ENCODE data around the gene ORM2. TPM values are rescaled to one million over a fixed set of nuclear protein-coding genes. Genes with fewer than 3 reads are reported as not detected.

ORM2 gene
- total RNA-seq, 2 donors from 2014 or later, result 0.59 to 0.80 TPM

- no peaks in the 10 kb centered on the region for H3K27me3 ChIP-seq (ENCODE audit: control insufficient read depth, insufficient read depth, low read length, poor library complexity, severe bottlenecking)
- no peaks in the 10 kb centered on the region for H3K9me3 ChIP-seq (ENCODE audit: control insufficient read depth, low read length)
- Mint-ChIP-seq H3K4me3 (no peak overlapping the region), H3K27me3 (ENCODE audit: insufficient read depth) (no peaks in the 10 kb centered on the region), H3K4me1 (no peaks in the 10 kb centered on the region), H3K9me3 (no peaks in the 10 kb centered on the region), H3K27ac (no peak overlapping the region), H3K36me3 (ENCODE audit: low read depth) (peaks cover 26% of the 10 kb centered on the region)
- H3K9ac ChIP-seq (ENCODE audit: extremely low read depth, low read length, poor library complexity, severe bottlenecking), result no peak overlapping the region
- TF ChIP-seq CTCF (conservative IDR thresholded peaks at IDR 0.05), result no peak
- H3K4me3 ChIP-seq (ENCODE audit: low read length), result no peak overlapping the region
- 95 to 98% methylated on average over 4 to 6 of the region's 6 CpGs for WGBS, 2 experiments (ENCODE audit: insufficient coverage in 1 of 2, insufficient read length in 1 of 2)
- DNase-seq, result no peak
- H3K36me3 ChIP-seq (ENCODE audit: control insufficient read depth, insufficient read depth, low read length), result no peaks in the 10 kb centered on the region
- no peaks in the 10 kb centered on the region for H3K4me1 ChIP-seq (ENCODE audit: control insufficient read depth, insufficient read depth, low read length)
- H3K27ac ChIP-seq (ENCODE audit: low read depth, low read length), result no peak overlapping the region
Measured at GRCh38 chr9:114355821-114356220, 26.2 kb downstream of the ORM2 start.

GRCh38 chr9:114356792-114357191 lies 27.1 kb downstream of the ORM2 start:
- DNase-seq, result no peak
- H3K27me3 ChIP-seq (ENCODE audit: control insufficient read depth, insufficient read depth, low read length, poor library complexity, severe bottlenecking), result no peaks in the 10 kb centered on the region
- no peak for TF ChIP-seq CTCF (conservative IDR thresholded peaks at IDR 0.05)
- peak overlapping the region; percentile 19 for H3K27ac Mint-ChIP-seq
- no peak overlapping the region for H3K27ac ChIP-seq (ENCODE audit: low read depth, low read length)
- H3K36me3 ChIP-seq (ENCODE audit: control insufficient read depth, insufficient read depth, low read length), result no peaks in the 10 kb centered on the region
- no peak overlapping the region for H3K4me3 ChIP-seq (ENCODE audit: low read length)
- no peak overlapping the region for H3K9ac ChIP-seq (ENCODE audit: extremely low read depth, low read length, poor library complexity, severe bottlenecking)
- 91 to 97% methylated on average over 5 to 6 of the region's 6 CpGs for WGBS, 2 experiments (ENCODE audit: insufficient coverage in 1 of 2, insufficient read length in 1 of 2)
- H3K4me1 ChIP-seq (ENCODE audit: control insufficient read depth, insufficient read depth, low read length), result no peaks in the 10 kb centered on the region
- H3K27me3 Mint-ChIP-seq (ENCODE audit: insufficient read depth), result no peaks in the 10 kb centered on the region
- H3K4me3 Mint-ChIP-seq, result no peak overlapping the region
- no peaks in the 10 kb centered on the region for H3K9me3 Mint-ChIP-seq
- no peaks in the 10 kb centered on the region for H3K4me1 Mint-ChIP-seq
- H3K36me3 Mint-ChIP-seq (ENCODE audit: low read depth), result peaks cover 36% of the 10 kb centered on the region
- no peaks in the 10 kb centered on the region for H3K9me3 ChIP-seq (ENCODE audit: control insufficient read depth, low read length)

GRCh38 chr9:114357360-114357759 lies 27.7 kb downstream of the ORM2 start:
- Histone ChIP-seq H3K27me3 (ENCODE audit: control insufficient read depth, insufficient read depth, low read length, poor library complexity, severe bottlenecking) (no peaks in the 10 kb centered on the region), H3K4me3 (ENCODE audit: low read length) (no peak overlapping the region), H3K4me1 (ENCODE audit: control insufficient read depth, insufficient read depth, low read length) (no peaks in the 10 kb centered on the region), H3K36me3 (ENCODE audit: control insufficient read depth, insufficient read depth, low read length) (no peaks in the 10 kb centered on the region), H3K27ac (ENCODE audit: low read depth, low read length) (no peak overlapping the region), H3K9me3 (ENCODE audit: control insufficient read depth, low read length) (no peaks in the 10 kb centered on the region), H3K9ac (ENCODE audit: extremely low read depth, low read length, poor library complexity, severe bottlenecking) (no peak overlapping the region)
- peaks cover 36% of the 10 kb centered on the region for H3K36me3 Mint-ChIP-seq (ENCODE audit: low read depth)
- no peaks in the 10 kb centered on the region for H3K27me3 Mint-ChIP-seq (ENCODE audit: insufficient read depth)
- no peaks in the 10 kb centered on the region for H3K9me3 Mint-ChIP-seq
- 94% methylated on average over 4 to 6 of the region's 6 CpGs for WGBS, 2 experiments (ENCODE audit: insufficient coverage in 1 of 2, insufficient read length in 1 of 2)
- no peak for TF ChIP-seq CTCF (conservative IDR thresholded peaks at IDR 0.05)
- no peak overlapping the region for H3K27ac Mint-ChIP-seq
- H3K4me1 Mint-ChIP-seq, result no peaks in the 10 kb centered on the region
- H3K4me3 Mint-ChIP-seq, result no peak overlapping the region
- no peak for DNase-seq

All from endodermal cell (in vitro differentiated cells).